Thymus (tissue), 11 donors: ENCODE results near the gene RABGGTB. TPM values are rescaled to one million over a fixed set of nuclear protein-coding genes. Genes with fewer than 3 reads are reported as not detected.

Experiments
- DNase-seq, 9 donors: peaks; one replicate each; pipeline ENCODE4 v3.0.0-alpha.2; 2013; ENCODE audit warnings: low spot score in 9 of 9, low read depth in 6 of 9, missing footprints in 1 of 9
- H3K27ac ChIP-seq, 2 donors: one replicate each; pipeline ENCODE4 v1.5.1; 2013; ENCODE audit warnings: control low read depth in 1 of 2, low read depth in 1 of 2, low read length in 1 of 2, mild to moderate bottlenecking in 1 of 2, moderate library complexity in 1 of 2
- H3K27me3 ChIP-seq, 2 donors: one replicate each; pipeline ENCODE4 v1.5.1; 2013; ENCODE audit warnings: low read length in 1 of 2; ENCODE audit not compliant: control insufficient read depth in 2 of 2, insufficient read depth in 1 of 2
- H3K36me3 ChIP-seq, 2 donors: one replicate each; pipeline ENCODE4 v1.5.1; 2013; ENCODE audit warnings: low read length in 1 of 2, mild to moderate bottlenecking in 1 of 2, moderate library complexity in 1 of 2; ENCODE audit not compliant: control insufficient read depth in 2 of 2, insufficient read depth in 2 of 2
- H3K4me1 ChIP-seq, 2 donors: one replicate each; pipeline ENCODE4 v1.5.1; 2013; ENCODE audit warnings: low read length in 2 of 2; ENCODE audit not compliant: control insufficient read depth in 2 of 2, insufficient read depth in 2 of 2
- H3K4me3 ChIP-seq, 2 donors: one replicate each; pipeline ENCODE4 v1.5.1; 2013; ENCODE audit warnings: low read length in 2 of 2, control low read depth in 1 of 2, mild to moderate bottlenecking in 1 of 2
- H3K9me3 ChIP-seq, 2 donors: one replicate each; pipeline ENCODE4 v1.5.1; 2013; ENCODE audit warnings: low read length in 1 of 2, mild to moderate bottlenecking in 1 of 2; ENCODE audit not compliant: control insufficient read depth in 2 of 2, insufficient read depth in 1 of 2
- WGBS: extraction: QIAGEN DNeasy Blood & Tissue Kit; methylation state at CpG from one replicate; pipeline ENCODE4 v1.1.7; 2013; 5-methylcytosine and 5-hydroxymethylcytosine counted together
- polyA plus RNA-seq: library from polyadenylated mRNA; stranded (reverse); fragments of 200-250 nt; gene quantifications from one replicate; pipeline ENCODE4 v1.2.3, GENCODE V29; 2013
- total RNA-seq: library from RNA; stranded (reverse); fragments of 120-200 nt; gene quantifications from one replicate; pipeline ENCODE4 v1.2.4, GENCODE V29; 2013
- donor health status: healthy.

RABGGTB gene
- total and polyA plus RNA-seq, 2 donors: 83.4 to 85.9 TPM

GRCh38 chr1:75787524-75787923 lies 1.5 kb downstream of the RABGGTB start:
- H3K27ac ChIP-seq: peak overlapping the region in 1 of 2 donors; percentile 91
- H3K9me3 ChIP-seq: no peaks in the 10 kb centered on the region
- H3K36me3 ChIP-seq: peaks cover 9 to 35% of the 10 kb centered on the region in 2 donors
- H3K4me1 ChIP-seq: peaks cover 11 to 23% of the 10 kb centered on the region in 2 donors
- peak overlapping the region; percentile 76 to 96 for H3K4me3 ChIP-seq
- H3K27me3 ChIP-seq: no peaks in the 10 kb centered on the region
- DNase-seq: peak in 5 of 9 donors; percentile 21 to 61 (median 42)
- 26% methylated on average over 4 of the region's 4 CpGs for WGBS

GRCh38 chr1:75789988-75790387 lies 3.9 kb downstream of the RABGGTB start:
- H3K9me3 ChIP-seq: no peaks in the 10 kb centered on the region
- no peaks in the 10 kb centered on the region for H3K27me3 ChIP-seq
- peaks cover 14 to 59% of the 10 kb centered on the region in 2 donors for H3K36me3 ChIP-seq
- no peak overlapping the region for H3K27ac ChIP-seq
- no peak overlapping the region for H3K4me3 ChIP-seq
- H3K4me1 ChIP-seq: peaks cover 11 to 22% of the 10 kb centered on the region in 2 donors
- no peak for DNase-seq

GRCh38 chr1:75791022-75791421 lies 5.0 kb downstream of the RABGGTB start:
- no peak overlapping the region for H3K4me3 ChIP-seq
- 79% methylated on average over 1 of the region's 1 CpG for WGBS
- H3K27ac ChIP-seq: no peak overlapping the region
- DNase-seq: no peak
- H3K27me3 ChIP-seq: no peaks in the 10 kb centered on the region
- peaks cover 24 to 70% of the 10 kb centered on the region in 2 donors for H3K36me3 ChIP-seq
- peaks cover 11 to 13% of the 10 kb centered on the region in 2 donors for H3K4me1 ChIP-seq
- H3K9me3 ChIP-seq: no peaks in the 10 kb centered on the region

GRCh38 chr1:75792091-75792490 lies 6.0 kb downstream of the RABGGTB start:
- H3K27ac ChIP-seq: no peak overlapping the region
- DNase-seq: no peak
- peaks cover 29 to 80% of the 10 kb centered on the region in 2 donors for H3K36me3 ChIP-seq
- H3K9me3 ChIP-seq: no peaks in the 10 kb centered on the region
- H3K4me3 ChIP-seq: no peak overlapping the region
- WGBS: 97% methylated on average over 3 of the region's 3 CpGs
- H3K27me3 ChIP-seq: no peaks in the 10 kb centered on the region
- H3K4me1 ChIP-seq: peaks cover 11 to 13% of the 10 kb centered on the region in 2 donors

GRCh38 chr1:75794382-75794781 lies 8.3 kb downstream of the RABGGTB start:
- H3K4me1 ChIP-seq: peaks cover 0 to 8% of the 10 kb centered on the region in 2 donors
- WGBS: 97% methylated on average over 2 of the region's 2 CpGs

GRCh38 chr1:75795703-75796193 lies 9.7 kb downstream of the RABGGTB start:
- peaks cover 31 to 73% of the 10 kb centered on the region in 2 donors for H3K36me3 ChIP-seq
- no peak overlapping the region for H3K27ac ChIP-seq
- WGBS: 98% methylated on average over 4 of the region's 4 CpGs
- DNase-seq: no peak
- H3K4me1 ChIP-seq: peaks cover 0 to 3% of the 10 kb centered on the region in 2 donors
- no peak overlapping the region for H3K4me3 ChIP-seq
- H3K27me3 ChIP-seq: no peaks in the 10 kb centered on the region
- H3K9me3 ChIP-seq: no peaks in the 10 kb centered on the region

More at GRCh38 chr1:75794382-75794781, 8.3 kb downstream of the RABGGTB start:
- no peak for DNase-seq
- Histone ChIP-seq H3K27me3 (no peaks in the 10 kb centered on the region), H3K4me3 (no peak overlapping the region), H3K27ac (no peak overlapping the region), H3K9me3 (no peaks in the 10 kb centered on the region), H3K36me3 (peaks cover 34 to 84% of the 10 kb centered on the region in 2 donors)

GRCh38 chr1:75796376-75797272 lies 10.6 kb downstream of the RABGGTB start, which contains the start of gene MSH4:
Gene MSH4 (plus strand): TSS chr1:75796882. CDS start chr1:75796986, 104 bp downstream.
- peaks cover 31 to 64% of the 10 kb centered on the region in 2 donors for H3K36me3 ChIP-seq
- H3K9me3 ChIP-seq: no peaks in the 10 kb centered on the region
- peaks cover 0 to 3% of the 10 kb centered on the region in 2 donors for H3K4me1 ChIP-seq
- WGBS: 97% methylated on average over 34 of the region's 34 CpGs
- no peak within 1 kb of the TSS for H3K27ac ChIP-seq
- no peak for DNase-seq
- no peak within 1 kb of the TSS for H3K4me3 ChIP-seq
- no peaks in the 10 kb centered on the region for H3K27me3 ChIP-seq

- no peak overlapping the region for H3K27ac ChIP-seq
- no peaks in the 10 kb centered on the region for H3K27me3 ChIP-seq
- H3K36me3 ChIP-seq: peaks cover 28 to 59% of the 10 kb centered on the region in 2 donors
- H3K4me3 ChIP-seq: no peak overlapping the region
- peaks cover 0 to 3% of the 10 kb centered on the region in 2 donors for H3K4me1 ChIP-seq
- no peak for DNase-seq
- WGBS: 95% methylated on average over 6 of the region's 6 CpGs
- H3K9me3 ChIP-seq: no peaks in the 10 kb centered on the region
Measured at GRCh38 chr1:75797273-75797588, 11.2 kb downstream of the RABGGTB start.

GRCh38 chr1:75797606-75798216 lies 11.7 kb downstream of the RABGGTB start:
- Histone ChIP-seq H3K27me3 (no peaks in the 10 kb centered on the region), H3K4me3 (no peak overlapping the region), H3K4me1 (peaks cover 0 to 3% of the 10 kb centered on the region in 2 donors), H3K9me3 (no peaks in the 10 kb centered on the region), H3K27ac (no peak overlapping the region), H3K36me3 (peaks cover 27 to 56% of the 10 kb centered on the region in 2 donors)
- DNase-seq: no peak
- WGBS: 98% methylated on average over 13 of the region's 13 CpGs
